Left hindlimb (tissue), 1 donor: ENCODE measurements around the gene GALNT2.

Experiments
- DNase-seq: peaks from one replicate; pipeline ENCODE4 v3.0.0-alpha.2; 2018

GALNT2 gene

GRCh38 chr1:230052018-230052417 is 15.0 kb upstream of the GALNT2 start:
- no peak for DNase-seq

DNA sequence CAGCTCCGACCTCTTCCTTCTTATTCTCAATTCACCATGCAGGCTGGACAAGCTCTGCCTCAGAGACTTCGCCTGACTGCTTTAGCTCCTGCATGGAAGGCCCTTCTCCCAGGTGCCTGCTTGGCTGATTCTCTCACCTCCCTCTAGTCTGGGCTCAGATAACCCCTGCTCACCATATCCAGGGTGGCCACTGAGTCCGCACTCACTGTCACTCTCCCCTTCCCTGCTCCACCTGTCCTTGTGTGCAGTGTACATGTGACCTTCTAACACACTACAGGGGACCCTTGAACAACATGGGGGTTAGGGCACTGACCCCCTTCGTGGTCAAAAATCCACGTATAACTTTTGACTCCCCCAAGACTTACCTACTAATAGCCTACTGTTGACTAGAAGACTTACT is 14.4 kb upstream of the GALNT2 start:
- DNase-seq = no peak

GRCh38 chr1:230054092-230054749 is 12.8 kb upstream of the GALNT2 start:
- peak; percentile 42 for DNase-seq

DNA sequence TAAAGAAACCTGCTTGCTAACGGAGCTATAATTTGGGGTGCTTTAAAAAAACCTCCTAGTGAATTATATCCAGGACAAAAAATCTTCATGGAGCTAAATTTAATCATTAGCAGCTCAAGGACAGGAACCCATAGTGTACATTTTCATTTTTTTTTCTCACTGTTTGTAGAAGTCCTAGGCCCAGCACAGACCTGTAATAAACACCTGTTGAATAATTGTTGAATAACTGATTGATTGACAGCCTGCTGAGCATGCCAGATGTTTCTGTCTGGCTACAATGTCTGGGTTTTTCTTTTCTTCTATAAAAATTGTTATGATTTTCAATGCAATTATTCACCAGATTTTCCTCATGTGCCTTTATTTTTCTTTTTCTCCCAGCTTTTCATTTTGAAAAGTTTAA is 10.9 kb upstream of the GALNT2 start:
- no peak for DNase-seq

DNA sequence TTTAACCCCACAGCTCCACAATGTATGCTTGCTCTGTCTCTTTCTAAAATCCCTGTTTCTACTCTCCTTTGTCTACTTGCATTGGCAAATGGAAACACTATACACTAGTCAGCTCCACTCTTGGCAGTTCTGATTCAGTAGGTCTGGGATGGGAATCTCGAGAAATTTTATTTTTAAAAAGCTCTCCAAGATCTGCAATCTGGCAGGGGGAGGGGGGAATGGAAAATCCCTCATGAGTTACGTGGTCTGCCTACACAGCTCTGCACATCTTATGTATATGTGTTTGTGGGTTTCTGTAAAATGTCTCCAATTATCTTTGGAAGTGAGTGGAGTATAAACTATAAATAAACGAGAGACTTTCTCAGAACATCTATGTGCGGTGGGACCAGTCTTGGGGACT is 9.9 kb upstream of the GALNT2 start:
- no peak for DNase-seq

- no peak for DNase-seq
Observed at GRCh38 chr1:230057681-230058565, 9.1 kb upstream of the GALNT2 start.

GRCh38 chr1:230058626-230059025 is 8.4 kb upstream of the GALNT2 start:
- DNase-seq = no peak

DNA sequence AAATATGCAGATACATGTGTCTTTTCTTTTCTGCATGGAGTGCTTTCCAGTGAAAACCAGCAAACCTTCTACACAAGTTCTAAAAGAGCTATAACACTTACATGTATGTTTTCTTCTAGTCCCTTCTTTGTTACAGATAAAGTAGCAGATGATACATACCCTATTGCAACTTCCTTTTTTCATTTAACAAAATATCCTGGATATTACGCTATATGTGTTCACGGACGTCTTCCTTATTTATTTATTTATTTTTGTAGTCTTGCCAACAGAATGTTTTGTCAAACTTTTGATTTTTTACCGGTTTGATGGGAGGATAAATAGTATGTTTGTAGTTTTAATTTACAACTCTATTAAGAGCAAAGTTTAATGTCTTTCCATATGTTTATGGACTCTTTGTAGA is 5.2 kb upstream of the GALNT2 start:
- DNase-seq = no peak

DNA sequence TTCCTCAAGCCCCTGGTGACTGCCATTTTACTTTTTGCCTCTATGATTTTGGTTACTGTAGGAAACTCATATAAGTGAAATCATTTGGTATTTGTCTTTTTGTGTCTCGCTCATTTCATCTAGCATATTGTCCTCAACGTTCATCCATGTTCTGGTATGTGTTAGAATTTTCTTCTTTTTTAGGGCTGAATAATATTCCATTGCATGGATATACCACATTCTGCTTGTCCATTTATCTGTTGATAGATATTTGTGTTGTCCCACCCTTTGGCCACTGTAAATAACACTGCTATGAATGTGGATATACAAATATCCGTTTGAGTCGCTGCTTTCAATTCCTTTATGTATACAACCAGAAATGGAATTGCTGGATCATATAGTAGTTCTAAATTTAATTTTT is 4.5 kb upstream of the GALNT2 start:
- DNase-seq = no peak

DNA sequence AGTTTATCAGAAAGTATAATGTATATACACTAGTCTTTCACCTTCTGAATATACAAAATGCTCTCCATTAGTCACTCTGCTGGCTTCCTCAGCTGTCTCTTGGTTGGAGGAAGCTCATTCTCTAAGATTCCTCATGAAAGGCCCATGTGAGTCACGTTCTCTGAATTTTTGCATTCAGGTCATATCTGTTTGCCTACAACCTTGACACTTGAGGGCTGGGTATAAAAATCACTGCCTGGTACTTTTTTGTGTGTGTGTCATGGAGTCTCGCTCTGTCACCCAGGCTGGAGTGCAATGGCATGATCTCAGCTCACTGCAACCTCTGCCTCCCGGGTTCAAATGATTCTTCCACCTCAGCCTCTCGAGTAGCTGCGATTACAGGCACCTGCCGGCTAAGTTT is 2.8 kb upstream of the GALNT2 start:
- no peak for DNase-seq

- DNase-seq = no peak
Observed at GRCh38 chr1:230065161-230065560, 1.9 kb upstream of the GALNT2 start.

DNA sequence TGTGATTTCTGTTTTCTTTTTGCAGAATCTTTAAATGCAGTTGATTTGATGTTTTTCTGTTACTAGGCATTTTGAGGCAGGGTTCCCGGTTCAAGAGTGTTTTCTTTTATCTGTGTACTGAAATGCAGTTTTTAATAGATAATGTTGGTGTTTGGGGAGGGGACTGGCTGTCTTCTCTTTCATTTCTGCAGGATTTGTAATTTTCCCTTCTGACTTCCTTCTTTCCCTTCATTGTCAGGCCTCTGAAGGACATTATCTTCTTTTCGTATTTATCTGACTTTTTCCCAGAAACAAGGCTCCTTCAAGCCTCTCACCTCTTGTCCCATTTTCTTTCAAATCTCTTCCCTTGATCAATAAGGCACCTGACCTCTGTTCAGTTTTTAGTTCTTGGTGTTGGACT is 1.5 kb upstream of the GALNT2 start:
- no peak for DNase-seq

DNA sequence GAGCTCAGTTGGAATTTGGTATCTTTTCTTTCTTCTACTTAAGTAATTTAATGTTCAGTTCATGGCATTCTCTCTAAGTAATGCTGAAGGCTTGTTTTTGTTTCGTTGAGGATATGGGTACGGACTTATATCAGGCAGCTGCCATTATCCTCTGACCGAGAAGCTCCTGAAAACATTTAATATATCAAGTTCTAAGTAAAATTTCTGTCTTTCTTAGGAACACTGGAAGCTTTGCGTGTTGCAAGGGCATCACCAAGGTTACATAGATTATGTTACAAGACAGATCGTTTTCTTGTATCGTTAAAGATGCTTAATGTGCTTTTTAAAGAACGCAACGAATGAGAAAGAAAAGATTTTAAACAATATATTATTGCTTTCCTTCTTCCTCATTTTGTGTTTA is 1.0 kb upstream of the GALNT2 start:
- no peak for DNase-seq

GRCh38 chr1:230067419-230067870 is 407 bp downstream of the GALNT2 start:
- peak; percentile 67 for DNase-seq

GRCh38 chr1:230067871-230068620 is 1.0 kb downstream of the GALNT2 start:
- peak; percentile 57 for DNase-seq

DNA sequence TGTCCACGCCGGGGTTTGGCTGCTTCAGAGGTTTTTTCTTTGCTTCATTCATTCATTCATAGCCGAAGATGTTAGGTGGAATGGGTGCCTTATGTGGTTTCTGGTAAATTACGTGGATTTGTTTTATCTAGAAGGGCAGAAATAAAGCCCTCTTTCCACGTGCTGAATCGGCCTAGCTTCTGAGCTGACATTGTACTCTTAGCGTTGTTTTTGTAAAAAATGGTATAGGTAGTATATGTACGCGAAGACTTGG is 1.5 kb downstream of the GALNT2 start:
- no peak for DNase-seq

DNA sequence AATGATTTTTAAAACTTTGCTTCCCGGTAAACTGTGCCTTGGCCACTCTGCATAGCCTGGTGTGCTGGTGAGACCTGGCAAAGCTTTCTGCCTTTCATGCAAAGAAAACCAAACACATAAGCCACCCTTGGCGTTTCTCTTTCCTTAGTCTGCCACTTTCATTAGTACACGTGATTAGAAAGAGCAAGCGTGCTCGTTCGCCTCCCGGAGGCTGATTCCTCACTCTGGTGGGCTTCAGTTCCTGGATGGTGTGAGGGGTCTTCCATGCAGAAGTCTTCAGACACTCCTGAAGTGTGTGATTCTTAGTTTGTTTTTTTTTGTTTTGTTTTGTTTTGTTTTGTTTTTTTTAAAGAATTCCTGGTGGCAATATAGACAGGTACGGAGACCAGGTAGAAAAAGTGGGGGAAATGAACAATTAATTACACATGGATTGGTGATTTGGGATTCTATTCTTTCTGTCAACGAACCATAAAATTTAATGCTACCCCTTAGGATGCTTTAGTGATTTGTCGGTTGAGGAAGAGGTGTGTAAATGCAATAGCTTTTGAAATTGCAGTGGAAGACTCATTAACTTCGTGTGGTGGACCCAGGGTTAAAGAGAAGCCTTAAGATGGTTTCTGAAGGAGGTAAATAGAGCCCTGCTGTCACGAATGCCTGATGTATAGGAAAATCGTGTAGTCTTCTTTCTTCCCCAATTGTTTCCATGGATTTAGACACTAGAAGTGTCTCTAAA is 2.1 kb downstream of the GALNT2 start:
- no peak for DNase-seq

GRCh38 chr1:230069796-230070195 is 2.8 kb downstream of the GALNT2 start:
- no peak for DNase-seq

DNA sequence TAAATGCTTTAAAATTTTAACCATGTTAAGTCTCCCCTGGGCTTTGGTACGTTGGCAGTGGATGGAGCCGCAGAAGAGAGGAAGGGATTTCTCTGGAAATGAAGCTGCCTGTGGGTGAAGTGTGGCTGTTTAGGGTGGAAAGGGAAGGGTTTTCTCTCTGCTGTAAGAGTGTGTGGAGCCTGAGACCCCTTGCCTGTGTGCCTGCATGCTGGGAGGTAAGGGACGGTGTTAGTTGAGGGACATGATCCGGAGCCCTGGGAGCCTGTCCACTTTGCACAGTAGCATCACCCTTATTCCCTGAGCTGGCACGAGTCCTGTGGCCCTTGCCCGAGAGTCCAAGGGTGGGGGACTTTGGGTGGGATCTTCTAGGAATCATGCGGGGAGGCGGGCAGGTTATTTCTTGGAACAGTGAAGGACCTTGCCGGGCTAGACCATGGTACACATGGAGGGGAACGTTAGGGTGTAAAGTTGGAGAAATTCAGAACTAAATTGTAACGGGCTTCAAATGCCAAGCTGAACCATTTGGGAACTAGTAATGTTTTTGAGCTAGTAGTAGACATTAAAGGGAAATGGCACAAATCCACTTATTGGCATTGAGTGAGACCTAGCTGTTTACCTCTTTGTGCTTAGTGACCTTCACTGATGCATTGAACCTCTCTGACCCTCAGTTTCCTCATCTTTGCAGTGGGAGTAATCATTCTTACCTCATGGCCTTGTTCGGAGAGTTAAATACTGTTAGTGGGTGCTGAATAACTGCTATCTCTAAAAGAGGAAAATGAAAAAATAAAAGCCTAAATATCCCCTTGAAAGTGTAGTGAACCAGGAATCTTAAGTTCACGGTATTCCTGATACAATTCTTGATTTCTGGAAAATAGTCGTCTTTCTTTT is 3.5 kb downstream of the GALNT2 start:
- DNase-seq = no peak

DNA sequence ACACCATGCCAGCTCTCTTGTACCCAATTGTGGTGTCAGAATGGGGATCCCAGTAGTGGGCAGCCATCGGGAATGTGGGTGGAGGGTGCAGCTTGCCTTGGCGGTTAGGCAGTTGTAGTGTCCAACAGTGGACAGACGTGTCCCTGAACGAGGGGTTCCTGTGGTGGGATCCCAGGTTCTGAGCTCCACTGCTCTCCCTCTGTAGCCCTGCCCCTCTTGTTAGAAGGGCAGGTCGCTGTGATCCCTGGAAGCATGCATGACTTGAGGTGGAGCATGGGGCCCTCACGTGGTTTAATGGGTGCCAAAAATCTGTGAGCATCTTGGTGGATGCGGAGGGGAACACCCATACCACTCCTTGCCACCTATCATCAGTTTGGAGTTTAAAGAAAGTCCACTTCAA is 4.3 kb downstream of the GALNT2 start:
- no peak for DNase-seq

- DNase-seq = no peak
Observed at GRCh38 chr1:230072296-230072695, 5.3 kb downstream of the GALNT2 start.

- DNase-seq = no peak
Observed at GRCh38 chr1:230072866-230073265, 5.8 kb downstream of the GALNT2 start.
